ENCODE results near the gene EXD2. TPM values are rescaled to one million over a fixed set of nuclear protein-coding genes. Genes with fewer than 3 reads are reported as not detected.

EXD2 gene
- total and polyA plus RNA-seq, 2 of the 13 experiments (the other 11 are each of a cell fraction or from before 2014, with no cell fraction given): 9.5 to 15.1 TPM

DNA sequence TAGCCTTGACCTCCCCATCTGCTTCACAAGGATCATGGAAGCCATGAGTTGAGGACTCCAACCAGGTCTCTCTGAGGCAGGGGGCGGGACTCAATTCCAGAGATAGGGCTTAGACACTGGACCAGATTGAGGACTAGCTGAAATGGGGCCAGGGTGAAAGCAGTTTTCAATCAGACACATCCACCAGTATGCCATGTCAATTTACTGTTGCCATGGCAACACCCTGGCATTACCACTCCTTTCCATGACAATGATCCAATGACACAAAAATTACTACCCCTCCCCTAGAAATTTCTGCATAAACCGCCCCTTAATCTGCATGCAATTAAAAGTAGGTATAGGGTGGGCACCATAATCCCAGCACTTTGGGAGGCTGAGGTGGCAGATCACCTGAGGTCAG is 19.7 kb upstream of the EXD2 start:
- H3K9me3 ChIP-seq (ENCODE audit: low read length): no peaks in the 10 kb centered on the region
- no TSS peak for BruUV-seq (replicated peaks)
- H3K27ac ChIP-seq (ENCODE audit: extremely low read length, insufficient read depth, low read length): no peak overlapping the region
- H4K20me1 ChIP-seq (ENCODE audit: insufficient read depth, low read length): no peaks in the 10 kb centered on the region
- WGBS (ENCODE audit: low lambda C conversion rate): 17% methylated on average over 1 of the region's 2 CpGs
- no peaks in the 10 kb centered on the region for H3K4me1 ChIP-seq (ENCODE audit: insufficient read depth, low read length)
- no peak overlapping the region for H3K4me2 ChIP-seq (ENCODE audit: low read depth, low read length)
- TF ChIP-seq, protein P1, sequence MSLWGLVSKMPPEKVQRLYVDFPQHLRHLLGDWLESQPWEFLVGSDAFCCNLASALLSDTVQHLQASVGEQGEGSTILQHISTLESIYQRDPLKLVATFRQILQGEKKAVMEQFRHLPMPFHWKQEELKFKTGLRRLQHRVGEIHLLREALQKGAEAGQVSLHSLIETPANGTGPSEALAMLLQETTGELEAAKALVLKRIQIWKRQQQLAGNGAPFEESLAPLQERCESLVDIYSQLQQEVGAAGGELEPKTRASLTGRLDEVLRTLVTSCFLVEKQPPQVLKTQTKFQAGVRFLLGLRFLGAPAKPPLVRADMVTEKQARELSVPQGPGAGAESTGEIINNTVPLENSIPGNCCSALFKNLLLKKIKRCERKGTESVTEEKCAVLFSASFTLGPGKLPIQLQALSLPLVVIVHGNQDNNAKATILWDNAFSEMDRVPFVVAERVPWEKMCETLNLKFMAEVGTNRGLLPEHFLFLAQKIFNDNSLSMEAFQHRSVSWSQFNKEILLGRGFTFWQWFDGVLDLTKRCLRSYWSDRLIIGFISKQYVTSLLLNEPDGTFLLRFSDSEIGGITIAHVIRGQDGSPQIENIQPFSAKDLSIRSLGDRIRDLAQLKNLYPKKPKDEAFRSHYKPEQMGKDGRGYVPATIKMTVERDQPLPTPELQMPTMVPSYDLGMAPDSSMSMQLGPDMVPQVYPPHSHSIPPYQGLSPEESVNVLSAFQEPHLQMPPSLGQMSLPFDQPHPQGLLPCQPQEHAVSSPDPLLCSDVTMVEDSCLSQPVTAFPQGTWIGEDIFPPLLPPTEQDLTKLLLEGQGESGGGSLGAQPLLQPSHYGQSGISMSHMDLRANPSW (CRISPR knock-in tag; IDR thresholded peaks at IDR 0.05; ENCODE audit: borderline replicate concordance): no peak
- TF ChIP-seq ZNF775 (CRISPR knock-in tag; IDR thresholded peaks at IDR 0.05; ENCODE audit: borderline replicate concordance) (no peak), HNRNPUL1 (IDR thresholded peaks at IDR 0.05; ENCODE audit: low read depth, low read length) (no peak), CBX2 (IDR thresholded peaks at IDR 0.05; ENCODE audit: low read depth, low read length) (no peak), CBX2 (CRISPR knock-in tag; IDR thresholded peaks at IDR 0.05; ENCODE audit: low read depth) (no peak), RFX1 (IDR thresholded peaks at IDR 0.05) (peak; percentile 62; the same call in 1 of the 2 replicates)
- TF ChIP-seq, protein P2, sequence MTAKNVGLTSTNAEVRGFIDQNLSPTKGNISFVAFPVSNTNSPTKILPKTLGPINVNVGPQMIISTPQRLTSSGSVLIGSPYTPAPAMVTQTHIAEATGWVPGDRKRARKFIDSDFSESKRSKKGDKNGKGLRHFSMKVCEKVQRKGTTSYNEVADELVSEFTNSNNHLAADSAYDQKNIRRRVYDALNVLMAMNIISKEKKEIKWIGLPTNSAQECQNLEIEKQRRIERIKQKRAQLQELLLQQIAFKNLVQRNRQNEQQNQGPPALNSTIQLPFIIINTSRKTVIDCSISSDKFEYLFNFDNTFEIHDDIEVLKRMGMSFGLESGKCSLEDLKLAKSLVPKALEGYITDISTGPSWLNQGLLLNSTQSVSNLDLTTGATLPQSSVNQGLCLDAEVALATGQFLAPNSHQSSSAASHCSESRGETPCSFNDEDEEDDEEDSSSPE (CRISPR knock-in tag; IDR thresholded peaks at IDR 0.05): no peak
- in situ Hi-C loops (cut with HindIII; ENCODE audit: extremely low pct_ligation_motif_present, low pct_unique_long_range_greater_than_20kb) (no loop called here), intact Hi-C loops (cut with micrococcal nuclease; ENCODE audit: unreplicated experiment) (no loop called here)
- no peak overlapping the region for H3K9ac ChIP-seq (ENCODE audit: insufficient read depth, low read depth, low read length)
- ChIA-PET POLR2A (no interaction called here), CTCF (ENCODE audit: low intra/inter-chr PET ratio, low total read pairs) (no interaction called here)
- no peaks in the 10 kb centered on the region; a peak in 1 of 5 replicates for H3K27me3 ChIP-seq (ENCODE audit: control insufficient read depth in 1 of 2, insufficient read depth in 2 of 2, low read length in 2 of 2)
- no peak overlapping the region for H2AFZ ChIP-seq (ENCODE audit: low read length)
- ATAC-seq: no peak
- H3K36me3 ChIP-seq (replicated peaks in 1 of 2; ENCODE audit: control insufficient read depth in 1 of 2, insufficient read depth in 2 of 2, low read length in 2 of 2): no peaks in the 10 kb centered on the region
- FAIRE-seq: no peak
- DNase-seq (ENCODE audit: low spot score): no peak
- no peak overlapping the region for H3K4me3 ChIP-seq (replicated peaks in 1 of 3; ENCODE audit: insufficient read depth in 1 of 3, low read depth in 2 of 3, low read length in 3 of 3)
- H3K79me2 ChIP-seq (ENCODE audit: insufficient read depth, low read length): no peaks in the 10 kb centered on the region

All from HepG2 (cell line).